ENCODE data around the gene RETN.
"Not testable (repeated sequence)": the region's sequence is repeated elsewhere in the genome, so short reads cannot be mapped to it uniquely, and the experiment has no call there.

RETN gene

GRCh38 chr19:7638802-7639465 is 29.9 kb upstream of the RETN start:
- DNase-seq: no peak

- DNase-seq: no peak
Observed at GRCh38 chr19:7639863-7640348, 28.9 kb upstream of the RETN start.

- DNase-seq: no peak
Observed at GRCh38 chr19:7640803-7641202, 28.0 kb upstream of the RETN start.

GRCh38 chr19:7641290-7642276 is 27.3 kb upstream of the RETN start:
- DNase-seq: no peak

GRCh38 chr19:7642295-7643030 is 26.4 kb upstream of the RETN start:
- DNase-seq: no peak

GRCh38 chr19:7643031-7643415 is 25.8 kb upstream of the RETN start:
- DNase-seq: no peak

- not testable (repeated sequence) for DNase-seq
Observed at GRCh38 chr19:7643629-7644549, 25.0 kb upstream of the RETN start.

- no peak for DNase-seq
Observed at GRCh38 chr19:7644550-7644877, 24.3 kb upstream of the RETN start.

GRCh38 chr19:7645163-7645562 is 23.7 kb upstream of the RETN start:
- no peak for DNase-seq

GRCh38 chr19:7645656-7646425 is 23.0 kb upstream of the RETN start:
- DNase-seq: no peak

GRCh38 chr19:7646426-7646700 is 22.5 kb upstream of the RETN start:
- DNase-seq: no peak

- DNase-seq: no peak
Observed at GRCh38 chr19:7647156-7647555, 21.7 kb upstream of the RETN start.

- no peak for DNase-seq
Observed at GRCh38 chr19:7648265-7649014, 20.4 kb upstream of the RETN start.

- DNase-seq: no peak
Observed at GRCh38 chr19:7650148-7650547, 18.7 kb upstream of the RETN start.

- DNase-seq: peak; percentile 46
Observed at GRCh38 chr19:7652061-7652641, 16.7 kb upstream of the RETN start.

- DNase-seq: no peak
Observed at GRCh38 chr19:7654401-7654800, 14.4 kb upstream of the RETN start.

- no peak for DNase-seq
Observed at GRCh38 chr19:7655581-7655980, 13.3 kb upstream of the RETN start.

GRCh38 chr19:7657131-7657751 is 11.6 kb upstream of the RETN start:
- DNase-seq: no peak

- DNase-seq: no peak
Observed at GRCh38 chr19:7658219-7658686, 10.6 kb upstream of the RETN start.
